Liver (tissue), 3 donors: ENCODE results near the gene HS1BP3.

ENCODE experiments used
- CTCF ChIP-seq: fragments of 150-350 bp; IDR thresholded peaks from 2 replicates; pipeline ENCODE4 v1.5.1; 2017; ENCODE audit warnings: improper control_type of control experiment, low read depth, low read length; ENCODE audit not compliant: missing input control
- EGR1 ChIP-seq, 2 donors: IDR thresholded peaks; 2 replicates each; pipeline ENCODE4 v1.6.1; 2016 to 2018; ENCODE audit warnings: antibody characterized with exemption in 2 of 2, low read depth in 2 of 2
- FOXA1 ChIP-seq: IDR thresholded peaks from 2 replicates; pipeline ENCODE4 v1.6.1; 2016; ENCODE audit warnings: antibody characterized with exemption
- GABPA ChIP-seq, 2 donors: IDR thresholded peaks in 1 of 2; conservative IDR thresholded peaks in 1 of 2; 2 replicates each; pipeline ENCODE4 v1.6.1; 2016; ENCODE audit warnings: antibody characterized with exemption in 2 of 2, mild to moderate bottlenecking in 1 of 2, moderate library complexity in 1 of 2
- MAX ChIP-seq: IDR thresholded peaks from 2 replicates; pipeline ENCODE4 v1.6.1; 2016; ENCODE audit warnings: antibody characterized with exemption
- TF ChIP-seq, protein P1 (sequence below): IDR thresholded peaks from 2 replicates; pipeline ENCODE4 v1.6.1; 2016; ENCODE audit warnings: antibody characterized with exemption, mild to moderate bottlenecking
- donor health status: healthy.
- donor health status: healthy.

DNA sequence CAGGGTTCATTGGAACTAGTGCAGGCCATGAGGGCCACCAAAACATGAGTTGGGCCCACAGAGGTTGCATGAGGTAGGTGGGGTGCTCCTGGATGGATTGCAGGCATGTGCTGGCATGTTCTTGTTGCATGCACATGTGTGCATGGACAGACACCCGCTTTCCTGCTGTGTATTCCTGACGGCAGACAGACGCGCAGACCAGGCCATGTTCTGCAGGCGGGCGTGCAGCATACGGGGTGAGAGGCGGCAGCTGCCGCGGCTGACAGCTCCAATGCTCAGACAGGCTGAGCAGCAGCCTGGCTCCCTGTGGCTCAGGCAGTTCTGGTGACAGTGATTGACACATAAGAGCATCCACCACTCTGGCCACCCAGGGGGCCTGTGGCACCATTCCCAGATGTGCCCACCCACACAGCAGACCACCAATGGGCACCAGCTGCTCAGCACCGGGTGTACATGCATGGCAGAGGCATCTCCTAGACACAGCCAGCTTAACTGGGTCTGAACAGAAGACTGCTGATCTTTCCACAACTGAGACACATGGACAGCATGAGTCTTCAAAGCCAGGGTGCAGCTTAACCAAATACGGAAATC, 21.2 kb downstream of the HS1BP3 start:
- TF ChIP-seq CTCF (no peak), GABPA (IDR thresholded peaks at IDR 0.05 in 1 of 2, conservative IDR thresholded peaks at IDR 0.05 in 1 of 2) (no peak), MAX (no peak), FOXA1 (no peak), EGR1 (IDR thresholded peaks at IDR 0.05; ENCODE audit: low read depth in 2 of 2) (no peak)
- TF ChIP-seq, protein P1, sequence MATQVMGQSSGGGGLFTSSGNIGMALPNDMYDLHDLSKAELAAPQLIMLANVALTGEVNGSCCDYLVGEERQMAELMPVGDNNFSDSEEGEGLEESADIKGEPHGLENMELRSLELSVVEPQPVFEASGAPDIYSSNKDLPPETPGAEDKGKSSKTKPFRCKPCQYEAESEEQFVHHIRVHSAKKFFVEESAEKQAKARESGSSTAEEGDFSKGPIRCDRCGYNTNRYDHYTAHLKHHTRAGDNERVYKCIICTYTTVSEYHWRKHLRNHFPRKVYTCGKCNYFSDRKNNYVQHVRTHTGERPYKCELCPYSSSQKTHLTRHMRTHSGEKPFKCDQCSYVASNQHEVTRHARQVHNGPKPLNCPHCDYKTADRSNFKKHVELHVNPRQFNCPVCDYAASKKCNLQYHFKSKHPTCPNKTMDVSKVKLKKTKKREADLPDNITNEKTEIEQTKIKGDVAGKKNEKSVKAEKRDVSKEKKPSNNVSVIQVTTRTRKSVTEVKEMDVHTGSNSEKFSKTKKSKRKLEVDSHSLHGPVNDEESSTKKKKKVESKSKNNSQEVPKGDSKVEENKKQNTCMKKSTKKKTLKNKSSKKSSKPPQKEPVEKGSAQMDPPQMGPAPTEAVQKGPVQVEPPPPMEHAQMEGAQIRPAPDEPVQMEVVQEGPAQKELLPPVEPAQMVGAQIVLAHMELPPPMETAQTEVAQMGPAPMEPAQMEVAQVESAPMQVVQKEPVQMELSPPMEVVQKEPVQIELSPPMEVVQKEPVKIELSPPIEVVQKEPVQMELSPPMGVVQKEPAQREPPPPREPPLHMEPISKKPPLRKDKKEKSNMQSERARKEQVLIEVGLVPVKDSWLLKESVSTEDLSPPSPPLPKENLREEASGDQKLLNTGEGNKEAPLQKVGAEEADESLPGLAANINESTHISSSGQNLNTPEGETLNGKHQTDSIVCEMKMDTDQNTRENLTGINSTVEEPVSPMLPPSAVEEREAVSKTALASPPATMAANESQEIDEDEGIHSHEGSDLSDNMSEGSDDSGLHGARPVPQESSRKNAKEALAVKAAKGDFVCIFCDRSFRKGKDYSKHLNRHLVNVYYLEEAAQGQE = no peak
